Measurements from ENCODE around the gene CTU2.

Gene CTU2

DNA sequence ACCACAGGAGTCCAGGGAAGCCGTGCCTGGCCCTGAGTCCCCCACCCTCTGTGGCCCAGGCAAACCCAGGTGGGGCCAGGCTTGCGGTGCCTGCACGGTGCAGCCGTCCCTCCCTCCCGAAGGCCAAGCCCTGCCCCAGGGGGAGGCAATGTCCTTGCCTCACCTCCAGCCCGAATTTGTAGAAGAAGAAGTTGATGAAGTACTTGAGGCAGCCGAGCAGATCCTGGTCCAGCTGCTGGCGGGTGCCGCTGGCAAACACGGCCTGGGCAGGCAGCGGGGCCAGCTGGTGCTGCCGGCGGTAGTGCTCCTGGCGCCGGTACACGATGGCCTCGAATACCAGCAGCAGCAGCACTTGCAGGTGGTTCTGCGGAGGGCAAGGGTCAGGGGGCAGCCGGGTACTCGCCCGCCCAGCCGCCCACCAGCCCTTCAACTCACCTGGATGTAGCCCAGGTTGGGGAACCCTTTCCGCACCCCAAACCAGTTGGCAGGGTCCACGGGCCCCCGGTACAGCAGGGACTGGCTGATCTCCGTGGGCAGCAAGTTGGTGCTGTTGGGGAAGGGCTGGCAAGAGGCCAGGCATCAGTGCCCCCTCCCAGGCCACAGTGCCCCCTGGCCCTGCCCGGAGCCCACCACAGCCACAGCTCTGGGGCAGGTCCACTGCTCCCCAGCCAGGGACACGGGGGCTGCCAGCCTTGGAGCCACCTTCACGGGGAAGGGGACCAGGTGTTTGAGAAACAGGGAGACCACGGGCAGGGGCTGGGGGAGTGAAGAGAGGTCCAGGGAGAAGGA is 26.1 kb downstream of the CTU2 start:
- DNase-seq = no peak

DNA sequence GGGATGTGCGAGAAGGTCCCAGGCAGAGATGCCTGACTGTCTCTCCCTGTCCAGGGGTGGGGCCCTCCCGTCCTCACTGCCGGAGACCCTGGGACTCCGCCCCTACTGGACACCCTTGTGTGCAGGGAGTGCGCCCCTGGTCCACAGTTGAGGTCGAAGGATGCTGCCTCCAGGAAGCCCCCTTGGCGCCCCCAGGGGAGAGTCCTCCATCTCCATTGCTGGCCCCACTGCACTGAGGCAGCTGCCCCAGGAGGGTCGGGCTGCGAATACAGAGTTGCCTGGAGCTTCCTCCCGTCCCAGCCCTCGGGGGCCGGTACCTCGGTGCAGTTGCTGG is 26.6 kb downstream of the CTU2 start:
- DNase-seq = no peak

DNA sequence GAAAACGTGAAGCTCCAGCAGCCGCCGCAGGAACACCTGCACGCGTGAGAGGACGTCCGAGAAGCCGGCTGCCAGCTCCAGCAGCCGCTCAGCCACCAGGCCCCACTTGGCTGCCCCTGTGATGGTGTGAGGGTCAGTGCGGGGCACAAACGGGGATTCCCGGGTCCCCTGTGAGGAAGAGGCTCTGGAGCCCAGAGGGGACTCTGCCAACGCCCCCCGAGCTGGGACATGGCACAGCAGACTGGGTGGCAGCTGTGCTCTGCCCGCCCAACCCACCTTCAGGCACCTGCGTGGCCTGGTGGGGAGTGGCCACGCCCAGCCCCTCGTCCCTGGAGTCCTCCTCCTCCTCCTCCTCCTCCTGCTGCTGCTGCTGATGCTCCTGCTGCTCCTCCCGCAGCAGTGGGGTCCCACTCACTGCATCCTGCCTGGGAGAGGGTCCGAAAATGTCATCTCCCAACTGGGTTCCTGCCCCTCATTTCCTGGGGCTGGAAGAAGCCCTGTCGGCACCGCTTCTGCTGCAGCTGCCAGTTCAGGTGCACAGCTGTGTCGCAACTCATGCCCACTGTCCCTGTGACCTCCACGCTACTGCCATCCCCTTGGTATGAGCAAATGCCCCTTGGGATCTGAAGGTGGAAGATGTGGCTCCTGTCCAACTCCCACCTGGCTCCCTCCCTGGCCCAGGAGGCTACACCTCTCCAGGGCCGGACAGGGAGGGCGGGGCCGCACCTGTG is 27.5 kb downstream of the CTU2 start:
- no peak for DNase-seq

DNA sequence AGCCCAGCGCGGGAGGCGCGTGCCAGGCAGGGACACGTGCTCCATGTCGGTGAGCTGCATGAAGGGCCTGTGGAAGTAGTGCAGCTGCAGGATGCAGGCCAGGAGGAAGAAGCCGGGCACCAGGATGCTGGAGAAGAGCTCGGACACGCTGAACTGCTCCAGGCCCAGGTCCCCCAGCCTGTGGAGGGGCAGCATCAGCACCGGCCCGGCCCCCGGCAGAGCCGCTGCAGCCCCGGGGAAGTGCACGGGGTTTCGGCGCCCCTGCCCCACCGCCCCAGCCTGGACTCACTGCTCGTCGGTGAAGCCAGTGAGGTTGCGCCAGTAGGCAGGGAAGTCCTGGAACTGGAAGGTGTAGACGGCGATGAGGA is 28.0 kb downstream of the CTU2 start:
- no peak for DNase-seq

DNA sequence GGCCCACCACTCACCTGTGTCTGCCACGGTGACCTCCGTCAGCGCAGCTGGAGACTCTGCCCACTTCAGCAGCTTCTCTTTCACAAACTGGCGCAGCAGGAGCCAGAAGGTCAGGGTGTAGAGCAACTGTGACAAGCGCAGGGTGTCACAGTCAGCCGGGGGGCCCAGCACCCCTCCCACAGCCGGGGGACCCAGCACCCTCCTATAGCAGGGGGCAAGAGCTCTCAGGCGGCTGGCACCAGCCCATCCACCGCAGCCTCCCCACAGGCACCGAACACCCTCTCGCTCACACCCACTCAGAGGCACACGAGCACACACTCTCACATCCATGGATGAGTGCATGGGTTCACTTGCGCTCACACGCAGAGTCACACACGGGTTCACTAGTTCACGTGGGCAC is 28.8 kb downstream of the CTU2 start:
- no peak for DNase-seq

DNA sequence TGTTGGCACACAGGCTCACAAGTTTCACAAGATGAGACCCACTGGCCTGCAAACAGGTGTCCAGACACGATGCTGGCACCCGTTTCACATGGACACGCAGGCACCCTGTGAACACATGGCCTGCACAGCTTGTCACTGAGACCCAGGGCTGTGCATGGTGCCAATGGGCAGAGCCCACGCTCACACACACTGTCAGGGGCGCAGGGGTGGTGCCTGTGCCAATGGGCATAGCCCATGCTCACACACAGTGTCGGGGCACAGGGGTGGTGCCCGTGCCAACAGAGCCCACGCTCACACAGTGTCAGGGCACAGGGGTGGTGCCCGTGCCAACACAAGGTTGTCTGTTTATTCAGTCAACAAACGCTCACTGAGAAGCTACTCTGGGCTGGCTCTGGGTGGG is 29.3 kb downstream of the CTU2 start:
- DNase-seq = no peak

DNA sequence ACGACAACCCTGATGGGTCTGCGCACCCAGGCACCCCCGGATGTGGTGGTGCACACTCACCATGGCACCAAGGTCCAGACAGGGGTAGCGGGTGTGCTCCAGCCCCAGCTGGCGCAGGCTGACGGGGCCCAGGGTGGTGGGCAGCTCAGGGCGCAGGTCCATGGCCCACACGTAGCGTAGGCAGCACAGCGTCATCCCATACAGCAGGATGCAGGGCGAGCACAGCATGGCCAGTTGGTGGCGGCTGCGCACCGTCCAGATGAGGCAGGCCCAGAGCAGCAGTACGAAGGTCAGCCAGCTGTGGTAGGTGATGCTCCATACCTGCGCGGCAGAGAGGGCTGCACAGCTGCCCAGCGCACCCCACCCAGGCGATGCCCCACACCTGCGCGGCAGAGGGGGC is 29.8 kb downstream of the CTU2 start:
- no peak for DNase-seq

DNA sequence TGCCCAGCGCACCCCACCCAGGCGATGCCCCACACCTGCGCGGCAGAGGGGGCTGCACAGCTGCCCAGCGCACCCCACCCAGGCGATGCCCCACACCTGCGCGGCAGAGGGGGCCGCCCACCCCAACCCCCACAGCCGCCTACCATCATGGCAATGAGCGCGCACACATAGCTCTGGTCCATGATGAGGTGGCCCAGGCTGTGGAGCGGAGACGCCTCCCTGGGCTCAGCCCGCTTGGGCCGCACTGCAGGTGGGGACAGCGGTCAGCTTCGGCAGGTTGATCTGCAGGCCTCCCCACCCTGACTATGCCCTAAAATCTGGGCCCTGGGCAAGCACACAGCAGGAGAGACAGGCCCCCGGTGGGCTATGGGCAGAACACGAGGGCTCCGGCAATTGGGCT is 30.2 kb downstream of the CTU2 start:
- no peak for DNase-seq

DNA sequence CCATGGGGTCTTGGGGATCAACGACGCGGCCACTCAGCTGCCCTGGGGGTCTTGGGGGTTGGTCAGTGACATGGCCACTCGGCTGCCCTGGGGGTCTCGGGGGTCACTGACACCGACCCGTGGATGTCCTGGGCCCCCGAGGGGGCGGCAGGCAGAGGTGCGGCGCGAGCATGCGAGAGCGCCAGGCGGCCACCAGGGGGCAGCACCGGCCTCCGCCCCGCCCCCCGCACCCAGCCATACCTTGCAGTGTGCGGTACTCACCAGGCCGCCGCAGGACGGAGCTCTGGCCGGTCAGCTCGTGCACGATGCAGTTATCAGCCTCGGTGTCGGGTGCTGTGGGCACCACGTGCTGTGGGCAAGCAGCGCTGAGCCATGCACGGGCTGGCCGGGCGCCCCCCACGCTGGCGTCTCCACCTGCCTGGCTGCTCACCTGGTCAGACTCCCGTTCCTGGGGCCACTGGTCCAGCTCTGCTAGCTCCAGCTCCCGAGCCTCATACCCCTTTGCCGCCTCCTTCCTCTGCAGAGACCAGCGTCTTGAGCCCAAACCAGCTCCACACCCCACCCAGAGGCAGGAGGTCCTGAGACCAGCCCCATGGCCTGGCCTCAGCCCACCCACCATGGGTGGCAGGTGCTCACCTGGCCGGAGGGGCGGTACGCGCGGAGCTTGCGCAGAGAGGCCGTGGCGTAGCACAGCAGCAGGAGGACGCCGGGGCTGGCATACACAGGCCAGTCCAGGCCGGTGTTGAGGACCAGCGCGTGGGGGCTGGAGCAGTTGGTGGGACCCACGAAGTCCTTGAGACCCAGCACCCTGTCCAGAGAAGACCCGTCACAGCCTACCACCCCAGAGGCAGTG is 31.2 kb downstream of the CTU2 start:
- peak; percentile 71 for DNase-seq

DNA sequence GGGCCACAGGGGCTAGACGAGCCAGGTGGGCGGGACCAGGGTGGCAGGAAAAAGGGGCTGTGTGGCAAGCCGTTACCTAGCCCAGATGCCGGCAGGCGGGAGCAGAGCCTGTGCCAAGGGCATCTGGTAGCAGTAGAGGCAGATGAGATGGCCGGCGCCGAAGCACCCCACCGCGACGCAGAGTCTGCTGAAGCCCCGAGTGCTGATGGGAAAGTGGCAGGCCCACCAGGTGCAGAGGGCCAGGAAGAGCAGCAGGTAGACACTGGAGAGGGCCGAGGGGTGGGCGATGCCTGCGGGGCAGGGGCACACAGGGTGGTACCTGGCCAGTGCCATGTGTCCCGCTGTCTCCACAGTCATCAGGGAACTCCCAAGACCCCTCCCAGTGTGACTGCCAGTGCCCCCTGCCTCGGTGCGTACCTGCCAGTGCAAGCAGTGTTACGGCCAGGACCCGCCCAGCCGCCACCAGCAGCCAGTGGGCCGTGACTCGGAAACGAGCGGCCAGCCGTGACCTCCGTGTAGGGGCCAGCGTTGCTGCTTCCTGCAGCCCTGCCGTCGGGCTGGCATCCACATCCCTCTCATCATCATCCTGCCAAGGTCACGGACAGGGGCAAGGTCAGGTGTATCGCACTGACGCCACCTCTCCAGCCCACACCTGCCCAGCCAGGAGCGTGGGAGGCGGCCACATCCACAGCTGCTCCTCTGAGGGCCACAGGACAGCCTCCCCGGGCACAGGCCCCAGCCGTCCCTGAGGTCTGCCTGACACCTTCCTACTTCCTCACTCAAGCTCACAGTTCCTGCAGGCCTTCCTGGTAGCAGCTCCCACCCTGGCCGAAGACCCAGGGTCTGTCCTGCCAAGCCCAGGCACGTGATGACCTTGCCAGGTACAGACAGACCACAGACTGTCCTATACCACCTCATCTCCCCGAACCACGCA is 32.1 kb downstream of the CTU2 start:
- DNase-seq = no peak

DNA sequence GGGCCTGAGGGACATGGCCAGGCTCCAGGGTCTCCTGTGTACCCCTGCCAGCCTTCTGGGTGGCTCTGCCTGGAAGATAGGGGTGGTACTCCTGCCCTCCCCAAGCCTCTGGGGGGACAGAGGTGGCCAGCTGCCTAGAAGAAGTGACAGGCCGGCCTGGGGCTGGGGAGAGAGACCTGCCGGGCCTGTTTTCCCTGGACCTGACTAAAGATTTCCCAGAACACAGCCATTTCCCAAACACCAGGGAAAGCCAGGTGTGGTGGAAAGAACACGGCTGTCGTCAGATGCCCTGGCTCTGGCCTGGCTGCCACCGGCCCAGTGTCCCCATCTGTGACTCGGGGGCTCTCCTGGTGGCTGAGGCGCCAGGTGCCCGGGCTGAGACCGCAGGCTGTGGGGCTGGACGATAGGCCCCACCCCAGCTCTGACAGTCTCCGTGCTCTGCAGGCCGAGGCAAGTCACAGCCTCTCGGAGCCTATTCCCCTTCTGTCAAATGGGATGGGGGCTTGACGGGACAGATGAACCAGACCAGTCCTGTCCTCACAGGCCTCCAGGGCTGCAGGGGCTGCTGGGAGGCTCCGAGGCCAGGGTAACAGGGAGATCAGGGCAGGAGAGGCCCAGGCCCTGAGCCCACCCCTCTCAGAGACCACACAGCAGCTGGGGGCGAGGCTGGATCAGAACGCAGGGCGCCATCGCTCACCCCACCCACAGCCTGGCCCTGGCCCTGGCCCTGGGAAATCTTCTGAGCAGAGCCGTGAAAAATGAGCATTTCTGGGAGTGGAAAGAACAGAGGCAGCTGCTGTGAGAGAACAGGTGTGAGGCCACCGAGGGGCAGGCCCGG is 33.1 kb downstream of the CTU2 start:
- no peak for DNase-seq

DNA sequence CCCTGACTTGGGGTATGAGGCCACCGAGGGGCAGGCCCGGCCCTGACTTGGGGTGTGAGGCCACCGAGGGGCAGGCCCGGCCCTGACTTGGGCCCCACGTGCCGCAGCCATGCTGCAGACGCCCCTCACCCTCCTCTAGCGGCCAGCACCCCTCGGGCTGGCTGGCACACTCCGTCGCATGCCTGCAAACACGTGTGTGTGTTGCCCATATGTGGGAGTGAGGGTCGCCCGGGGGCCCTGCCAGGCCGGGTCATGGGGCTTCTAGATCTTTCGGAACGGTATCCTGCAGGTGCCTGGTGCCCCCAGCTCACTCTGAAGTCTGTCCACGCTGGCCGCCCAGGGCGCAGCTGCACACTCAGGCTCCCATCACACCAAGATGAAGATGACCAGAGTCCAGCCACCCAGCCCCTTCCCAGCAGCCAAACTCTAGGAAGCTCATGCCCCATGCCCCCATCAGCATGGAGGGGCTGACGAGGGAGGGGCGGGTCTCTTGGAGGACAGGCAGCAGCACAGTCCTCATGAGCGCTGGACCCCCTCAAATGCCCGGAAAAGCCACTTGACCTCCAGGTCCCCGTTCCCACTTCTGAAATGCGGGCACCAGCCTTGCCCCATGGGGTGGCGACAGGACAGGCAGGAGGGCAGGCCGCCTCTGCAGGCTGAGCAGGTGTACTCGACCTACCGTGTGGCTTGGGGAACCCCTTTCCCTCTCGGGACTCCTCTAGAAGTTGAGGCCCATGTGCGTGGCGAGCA is 33.8 kb downstream of the CTU2 start:
- DNase-seq = no peak

DNA sequence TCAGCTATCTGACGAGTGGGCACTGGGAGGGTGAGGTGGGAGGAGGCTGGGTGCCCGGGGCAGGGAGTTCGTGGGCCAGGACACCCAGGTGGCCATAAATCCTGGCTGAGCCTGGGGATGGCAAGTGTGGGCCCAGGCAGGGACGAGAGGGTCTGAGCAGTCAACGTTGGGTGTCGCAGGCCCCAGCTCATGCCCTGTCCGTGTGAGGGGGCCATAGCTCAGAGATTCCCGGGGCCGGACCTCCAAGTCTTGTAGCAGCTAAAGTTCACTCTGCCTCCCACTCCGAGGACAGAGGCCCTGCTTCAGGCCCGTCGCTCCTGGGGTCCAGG is 34.4 kb downstream of the CTU2 start:
- no peak for DNase-seq

DNA sequence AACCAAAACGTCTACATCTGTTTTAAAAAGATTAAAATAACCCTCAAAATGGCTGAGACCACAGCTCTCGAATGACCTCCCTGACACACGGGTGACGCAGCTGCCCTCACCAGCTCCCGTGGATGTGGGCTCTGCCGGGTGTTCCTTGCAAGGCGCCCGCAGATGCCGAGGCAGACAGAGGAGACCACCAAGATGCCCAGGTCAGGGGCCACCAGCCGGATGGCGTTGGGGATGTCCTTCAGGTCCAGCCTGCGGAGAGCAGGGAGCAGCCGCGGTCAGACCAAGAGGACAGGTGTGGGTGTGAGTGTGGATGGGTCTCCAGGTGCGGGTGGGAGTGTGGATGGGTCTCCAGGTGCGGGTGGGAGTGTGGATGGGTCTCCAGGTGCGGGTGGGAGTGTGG is 35.1 kb downstream of the CTU2 start:
- DNase-seq = no peak

DNA sequence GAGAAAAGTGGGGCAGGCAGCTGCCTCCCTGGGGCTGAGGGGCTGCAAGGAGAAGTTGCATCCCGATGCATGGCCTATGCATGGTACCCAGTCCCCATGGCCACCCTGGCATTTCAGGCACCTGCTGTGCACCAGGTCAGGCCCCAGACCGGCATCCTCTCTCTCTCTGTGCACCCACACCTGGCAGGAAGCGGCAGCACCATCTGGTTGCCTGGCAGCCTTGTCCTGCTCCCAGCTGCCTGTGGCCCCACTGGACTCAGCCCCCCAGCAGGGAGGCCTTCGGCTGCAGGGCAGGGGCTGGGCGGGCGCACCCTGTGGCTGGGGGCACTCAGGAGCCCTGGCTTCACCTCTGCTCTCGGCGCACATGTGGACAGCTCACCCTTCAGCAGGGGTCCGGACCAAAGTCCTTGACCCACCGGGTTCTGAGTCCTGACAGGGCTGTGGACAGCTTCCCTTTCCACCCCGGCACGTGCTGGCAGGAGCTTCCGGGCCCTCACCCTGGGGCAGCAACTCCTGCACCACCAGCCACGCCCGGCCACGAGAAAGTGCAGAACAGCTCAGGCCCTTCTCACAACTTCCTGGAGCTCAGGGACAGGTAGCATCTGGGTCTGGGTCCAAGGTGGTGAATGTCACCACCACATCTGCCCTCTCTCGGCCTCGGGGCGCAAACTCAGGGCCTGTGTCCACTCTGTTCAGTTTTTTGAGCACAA is 36.7 kb downstream of the CTU2 start:
- no peak for DNase-seq

DNA sequence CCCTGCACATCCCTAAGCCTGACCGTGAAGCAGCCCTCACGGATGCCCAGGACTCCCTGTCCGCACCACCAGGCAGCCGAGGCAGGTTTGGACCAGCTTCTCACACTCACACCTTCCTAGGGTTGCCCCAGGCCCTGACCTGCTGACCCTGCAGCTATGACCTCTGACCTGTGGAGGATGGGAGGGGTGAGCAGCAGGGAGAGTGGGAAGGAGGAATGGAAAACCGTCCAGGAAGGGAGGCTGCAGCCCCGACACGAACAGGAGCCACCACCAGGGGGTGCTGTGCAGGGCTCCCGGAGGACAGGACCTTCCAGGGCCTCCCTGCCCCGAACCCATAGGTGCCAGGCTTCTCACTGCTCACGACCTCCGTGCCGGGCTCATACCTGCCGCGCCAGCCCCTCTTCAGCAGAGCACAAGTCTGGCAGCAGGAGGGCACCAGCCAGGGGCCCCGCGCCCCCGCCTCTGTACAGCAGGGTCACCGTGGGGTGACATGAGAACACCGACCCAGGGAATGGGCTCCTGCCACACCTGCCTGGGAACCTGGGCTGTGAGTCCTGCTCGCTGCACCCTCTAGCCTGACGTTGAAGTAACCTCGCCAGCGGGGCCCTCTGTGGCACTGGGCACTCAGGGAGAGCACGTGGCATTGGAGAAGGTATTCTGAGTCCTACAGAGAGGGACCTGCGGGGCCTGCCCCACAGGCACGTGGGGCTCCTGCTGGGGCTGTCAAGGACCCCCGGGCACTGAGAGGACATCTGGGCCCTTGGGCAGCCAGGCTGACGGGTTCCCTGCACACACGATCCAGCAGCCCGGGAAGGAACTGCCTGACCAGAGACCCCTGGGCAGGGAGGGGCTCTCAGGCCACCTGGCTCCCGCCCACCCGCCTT is 37.6 kb downstream of the CTU2 start:
- DNase-seq = peak; percentile 83

DNA sequence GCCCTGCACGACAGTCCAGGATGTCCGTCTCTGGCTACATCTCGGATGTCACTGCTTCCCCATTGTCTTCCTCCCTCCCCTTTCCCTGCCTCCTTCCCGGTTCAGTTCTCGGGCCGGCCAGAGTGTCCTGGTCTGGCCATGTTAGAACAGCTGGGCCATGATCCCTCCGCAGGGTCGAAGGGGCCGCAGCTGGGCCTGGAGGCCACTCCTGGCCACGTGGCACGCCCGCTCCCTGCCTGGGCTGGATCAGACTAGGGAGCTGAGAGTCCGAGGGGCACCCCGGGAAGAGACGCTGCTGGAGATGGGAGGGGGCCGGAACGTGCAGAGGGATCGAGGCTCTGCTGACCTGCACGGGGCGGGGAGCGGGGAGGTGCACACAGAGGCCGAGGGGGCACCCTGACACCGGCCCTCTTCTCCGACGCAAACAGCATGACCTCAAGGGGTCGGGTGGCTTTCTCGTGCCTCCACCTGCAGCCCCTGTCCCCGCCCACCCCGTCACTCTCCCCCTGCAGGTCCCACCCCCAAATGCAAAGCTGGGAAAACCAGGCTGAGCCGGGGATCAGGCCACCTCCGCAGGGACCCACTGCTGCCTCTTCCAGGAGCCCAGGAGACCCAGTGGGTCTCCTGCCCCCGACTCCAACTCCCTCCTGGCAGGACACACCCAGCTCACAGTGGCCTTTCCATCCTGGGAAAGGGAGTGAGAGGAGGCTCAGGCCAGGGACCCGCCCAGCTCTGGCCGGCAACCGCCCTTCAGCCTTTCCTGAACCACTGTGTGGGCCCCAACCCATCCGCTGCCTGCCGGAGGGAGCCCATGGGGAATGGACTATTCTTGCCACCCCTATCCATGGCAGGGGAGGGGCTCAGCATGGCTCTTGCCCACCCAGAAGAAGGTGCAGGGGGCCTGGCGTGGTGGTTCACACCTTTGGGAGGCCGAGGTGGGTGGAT is 38.5 kb downstream of the CTU2 start:
- DNase-seq = no peak

DNA sequence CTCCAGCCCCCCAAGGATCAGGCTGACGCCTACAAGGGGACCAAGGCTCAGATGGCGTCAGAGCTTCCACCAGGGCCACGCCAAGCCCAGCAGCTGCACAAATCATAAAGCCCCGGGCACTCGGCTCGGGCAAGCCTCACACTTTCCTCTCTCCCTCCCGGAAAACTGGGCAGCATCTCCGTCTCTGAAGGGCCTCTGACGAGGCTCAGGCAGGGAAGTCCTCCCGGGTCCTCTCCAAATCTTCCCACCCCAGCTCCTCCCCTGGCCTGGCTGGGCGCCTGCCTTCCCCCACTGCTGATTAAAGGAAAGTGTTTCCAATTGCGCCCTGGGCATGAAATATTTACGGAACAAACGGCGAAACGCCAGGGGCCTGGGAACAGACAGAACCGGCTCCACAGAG is 40.2 kb downstream of the CTU2 start:
- no peak for DNase-seq

Measured in activated CD4-positive, alpha-beta T cell treated with anti-CD3 and anti-CD28 coated beads for 48 hours (primary cell).